Loucy (cell line): ENCODE data around the gene COA1.

Source experiments
- H2AFZ ChIP-seq: fragments of 200-600 bp; sonication (generic); 2 replicates; pipeline ENCODE4 v1.6.0; 2016; ENCODE audit warnings: antibody characterized with exemption, mild to moderate bottlenecking, low read length, moderate library complexity
- H3F3A ChIP-seq: fragments of 200-600 bp; 2 replicates; pipeline ENCODE4 v1.6.0; 2016; ENCODE audit warnings: antibody characterized with exemption, low read depth, mild to moderate bottlenecking
- H3K27me3 ChIP-seq: fragments of 200-600 bp; sonication (generic); 2 replicates; pipeline ENCODE4 v1.6.1; 2014; ENCODE audit warnings: low read length, mild to moderate bottlenecking; ENCODE audit not compliant: insufficient read depth, poor library complexity, severe bottlenecking
- H3K36me3 ChIP-seq: fragments of 200-600 bp; sonication (generic); 2 replicates; pipeline ENCODE4 v1.6.1; 2016; ENCODE audit warnings: low read length; ENCODE audit not compliant: insufficient read depth
- H3K4me1 ChIP-seq: fragments of 200-600 bp; sonication (generic); 2 replicates; pipeline ENCODE4 v1.5.1; 2014; ENCODE audit warnings: low read length, mild to moderate bottlenecking; ENCODE audit not compliant: insufficient read depth, poor library complexity, severe bottlenecking
- H3K4me2 ChIP-seq: fragments of 200-600 bp; sonication (generic); 2 replicates; pipeline ENCODE4 v1.6.0; 2014; ENCODE audit warnings: antibody characterized with exemption, low read length, low read depth, mild to moderate bottlenecking; ENCODE audit not compliant: poor library complexity, severe bottlenecking
- H3K4me3 ChIP-seq: fragments of 200-600 bp; sonication (generic); 2 replicates; pipeline ENCODE4 v1.5.1; 2014; ENCODE audit warnings: low read length, mild to moderate bottlenecking, mixed read lengths; ENCODE audit not compliant: poor library complexity, severe bottlenecking
- H3K79me2 ChIP-seq: fragments of 200-600 bp; sonication (generic); 2 replicates; pipeline ENCODE4 v1.6.1; 2014; ENCODE audit warnings: low read length; ENCODE audit not compliant: insufficient read depth
- H3K9ac ChIP-seq: fragments of 200-600 bp; sonication (generic); 2 replicates; pipeline ENCODE4 v1.6.0; 2014; ENCODE audit warnings: mild to moderate bottlenecking, low read depth, low read length, moderate library complexity; ENCODE audit not compliant: poor library complexity, severe bottlenecking
- H3K9me2 ChIP-seq: fragments of 200-600 bp; sonication (generic); replicated peaks from 2 replicates; pipeline ENCODE4 v1.6.1; 2016; ENCODE audit warnings: low read depth, low read length, mixed read lengths
- H3K9me3 ChIP-seq: fragments of 200-600 bp; sonication (generic); 2 replicates; pipeline ENCODE4 v1.6.1; 2014; ENCODE audit warnings: mild to moderate bottlenecking, antibody characterized with exemption, low read length, low read depth; ENCODE audit not compliant: insufficient read depth
- H4K20me1 ChIP-seq: fragments of 200-600 bp; sonication (generic); 2 replicates; pipeline ENCODE4 v1.6.0; 2014; ENCODE audit warnings: antibody characterized with exemption, low read length, mild to moderate bottlenecking; ENCODE audit not compliant: insufficient read depth, poor library complexity, severe bottlenecking
- EZH2phosphoT487 ChIP-seq: fragments of 200-600 bp; IDR thresholded peaks from 2 replicates; pipeline ENCODE4 v1.6.1; 2018; ENCODE audit warnings: antibody characterized with exemption, mild to moderate bottlenecking, moderate library complexity, borderline replicate concordance
- TF ChIP-seq, protein P1 (sequence below): fragments of 200-600 bp; sonication (generic); conservative IDR thresholded peaks from 2 replicates; pipeline ENCODE4 v1.5.1; 2014; ENCODE audit warnings: mild to moderate bottlenecking, antibody characterized with exemption, low read length

Gene COA1

GRCh38 chr7:43761382-43761781 lies 32.1 kb upstream of the COA1 start:
- H3K4me1 ChIP-seq, result peaks cover 11% of the 10 kb centered on the region
- no peak overlapping the region for H3K4me3 ChIP-seq
- no peak overlapping the region for H2AFZ ChIP-seq
- no peak overlapping the region for H3K4me2 ChIP-seq
- H4K20me1 ChIP-seq, result no peaks in the 10 kb centered on the region
- no peaks in the 10 kb centered on the region for H3K36me3 ChIP-seq
- H3K27me3 ChIP-seq, result peaks cover 8% of the 10 kb centered on the region
- TF ChIP-seq EZH2phosphoT487, result no peak
- TF ChIP-seq, protein P1, sequence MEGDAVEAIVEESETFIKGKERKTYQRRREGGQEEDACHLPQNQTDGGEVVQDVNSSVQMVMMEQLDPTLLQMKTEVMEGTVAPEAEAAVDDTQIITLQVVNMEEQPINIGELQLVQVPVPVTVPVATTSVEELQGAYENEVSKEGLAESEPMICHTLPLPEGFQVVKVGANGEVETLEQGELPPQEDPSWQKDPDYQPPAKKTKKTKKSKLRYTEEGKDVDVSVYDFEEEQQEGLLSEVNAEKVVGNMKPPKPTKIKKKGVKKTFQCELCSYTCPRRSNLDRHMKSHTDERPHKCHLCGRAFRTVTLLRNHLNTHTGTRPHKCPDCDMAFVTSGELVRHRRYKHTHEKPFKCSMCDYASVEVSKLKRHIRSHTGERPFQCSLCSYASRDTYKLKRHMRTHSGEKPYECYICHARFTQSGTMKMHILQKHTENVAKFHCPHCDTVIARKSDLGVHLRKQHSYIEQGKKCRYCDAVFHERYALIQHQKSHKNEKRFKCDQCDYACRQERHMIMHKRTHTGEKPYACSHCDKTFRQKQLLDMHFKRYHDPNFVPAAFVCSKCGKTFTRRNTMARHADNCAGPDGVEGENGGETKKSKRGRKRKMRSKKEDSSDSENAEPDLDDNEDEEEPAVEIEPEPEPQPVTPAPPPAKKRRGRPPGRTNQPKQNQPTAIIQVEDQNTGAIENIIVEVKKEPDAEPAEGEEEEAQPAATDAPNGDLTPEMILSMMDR, result no peak
- H3K9me3 ChIP-seq, result no peaks in the 10 kb centered on the region
- no peaks in the 10 kb centered on the region for H3K79me2 ChIP-seq
- H3K9me2 ChIP-seq, result no peaks in the 10 kb centered on the region
- no peak overlapping the region for H3K9ac ChIP-seq
- no peaks in the 10 kb centered on the region for H3F3A ChIP-seq

GRCh38 chr7:43760861-43761260 lies 31.5 kb upstream of the COA1 start:
- Histone ChIP-seq H2AFZ (no peak overlapping the region), H3K9me2 (no peaks in the 10 kb centered on the region), H3K9me3 (no peaks in the 10 kb centered on the region), H3K9ac (no peak overlapping the region), H3F3A (no peaks in the 10 kb centered on the region), H3K27me3 (peaks cover 8% of the 10 kb centered on the region), H4K20me1 (no peaks in the 10 kb centered on the region), H3K4me2 (no peak overlapping the region), H3K4me3 (no peak overlapping the region), H3K79me2 (no peaks in the 10 kb centered on the region), H3K4me1 (peaks cover 11% of the 10 kb centered on the region), H3K36me3 (no peaks in the 10 kb centered on the region)
- TF ChIP-seq, protein P1, result no peak
- no peak for TF ChIP-seq EZH2phosphoT487

DNA sequence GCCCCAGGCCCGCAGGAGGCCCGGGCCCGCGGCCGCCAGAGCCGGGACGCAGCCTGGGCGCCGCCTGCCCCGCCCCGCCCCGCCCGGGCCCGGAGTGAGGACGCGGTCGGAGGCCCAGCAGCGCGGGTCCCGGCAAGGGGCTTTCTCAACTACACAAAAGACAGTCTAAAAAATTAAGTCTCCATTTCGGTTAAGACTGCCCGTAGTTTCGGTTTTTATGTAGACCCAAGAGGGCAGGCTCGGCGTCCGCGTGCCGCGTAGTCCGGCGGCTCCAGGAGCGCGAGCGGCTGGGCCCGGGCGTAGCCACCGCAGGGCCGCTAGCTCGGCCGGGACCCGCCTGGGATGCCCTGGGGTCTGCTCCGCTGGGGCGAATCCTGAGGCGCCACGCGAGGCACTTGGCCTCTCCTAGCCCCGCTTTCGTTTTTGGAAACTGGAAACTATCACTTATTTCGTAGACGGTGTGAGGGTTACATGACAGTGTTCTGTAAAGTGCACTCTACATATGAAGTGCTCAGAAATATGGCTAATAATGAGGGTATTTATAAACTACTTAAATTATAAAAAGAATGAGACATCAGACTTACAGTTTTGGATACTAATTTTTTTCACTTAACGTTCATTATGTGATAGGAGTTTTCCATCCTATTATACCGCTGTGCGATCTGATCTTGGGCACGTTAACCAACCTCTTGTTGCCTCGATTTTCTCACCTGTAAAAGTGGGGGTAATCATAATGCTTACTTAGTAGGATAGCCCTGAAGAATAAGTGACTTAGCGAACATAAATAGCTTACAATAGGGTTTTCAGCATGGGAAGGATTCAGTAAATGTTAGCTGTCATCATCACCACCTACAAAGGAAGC lies 29.7 kb upstream of the COA1 start:
- peak overlapping the region; percentile 82 for H3K4me3 ChIP-seq
- no peaks in the 10 kb centered on the region for H4K20me1 ChIP-seq
- H3K36me3 ChIP-seq, result no peaks in the 10 kb centered on the region
- H3K9me2 ChIP-seq, result no peaks in the 10 kb centered on the region
- peak overlapping the region; percentile 67 for H3K9ac ChIP-seq
- H3K9me3 ChIP-seq, result no peaks in the 10 kb centered on the region
- H3K27me3 ChIP-seq, result peaks cover 8% of the 10 kb centered on the region
- TF ChIP-seq, protein P1, result no peak
- no peak for TF ChIP-seq EZH2phosphoT487
- H3K4me2 ChIP-seq, result peak overlapping the region; percentile 59
- peaks cover 11% of the 10 kb centered on the region for H3K4me1 ChIP-seq
- H3K79me2 ChIP-seq, result no peaks in the 10 kb centered on the region
- no peaks in the 10 kb centered on the region for H3F3A ChIP-seq
- peak overlapping the region; percentile 94 for H2AFZ ChIP-seq
